CD4-positive, alpha-beta T cell treated with Interleukin-1 beta for 1 hour (primary cell): ENCODE data around the gene ZBTB9.

ENCODE experiments used
- DNase-seq, 2 donors: peaks; one replicate each; pipeline ENCODE4 v3.0.0-alpha.2; 2020 to 2022

The ZBTB9 gene

GRCh38 chr6:33418690-33419291 is 35.6 kb upstream of the ZBTB9 start:
- DNase-seq: peak; percentile 82 to 85

- peak; percentile 52 to 57 for DNase-seq
These were observed 34.5 kb upstream of the ZBTB9 start, which contains the start of gene SYNGAP1 for GRCh38 chr6:33419580-33420490. SYNGAP1 (plus strand) TSS chr6:33420065; CDS start chr6:33420265, 200 bp downstream.

DNA sequence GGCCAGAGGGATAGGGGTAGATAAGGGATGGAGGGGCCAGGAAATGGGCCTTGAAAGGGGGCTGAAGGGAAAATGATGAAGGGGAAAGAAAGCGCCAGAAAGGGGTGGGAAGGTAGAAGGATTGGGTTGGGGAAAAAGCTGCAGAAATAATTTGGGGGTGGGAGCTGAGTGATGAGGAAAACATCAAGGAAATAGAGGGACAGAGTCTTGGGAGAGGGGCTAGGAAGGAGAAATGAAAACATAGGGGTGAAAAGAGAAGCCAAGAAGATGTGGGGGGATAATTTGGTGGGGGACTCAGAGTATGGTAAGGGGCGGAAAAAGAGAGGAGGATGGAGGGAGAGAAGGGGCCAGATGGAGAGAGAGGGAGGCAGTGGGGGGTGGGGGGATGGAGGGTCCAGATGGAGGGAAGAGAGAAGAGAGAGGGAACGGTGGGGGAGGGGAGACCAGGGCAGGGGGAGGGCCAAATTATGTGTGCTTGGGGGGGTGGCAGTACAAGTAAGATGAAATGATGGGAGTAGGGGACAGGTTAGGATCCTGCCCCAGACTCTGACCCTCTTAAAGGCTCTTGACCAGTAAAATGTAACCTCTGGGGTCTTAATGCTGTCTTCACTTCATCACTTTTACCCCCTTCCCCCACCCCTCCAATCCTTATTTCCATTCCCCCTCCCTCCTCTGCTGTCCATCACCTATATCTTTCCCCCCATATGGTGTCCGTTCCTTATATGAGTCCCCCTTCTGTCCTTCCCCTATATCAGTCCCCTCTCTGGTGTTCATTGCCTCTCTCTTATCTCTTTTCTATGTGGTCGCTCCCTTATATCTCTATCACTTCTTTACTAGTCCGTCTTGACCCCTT is 33.7 kb upstream of the ZBTB9 start:
- no peak for DNase-seq

DNA sequence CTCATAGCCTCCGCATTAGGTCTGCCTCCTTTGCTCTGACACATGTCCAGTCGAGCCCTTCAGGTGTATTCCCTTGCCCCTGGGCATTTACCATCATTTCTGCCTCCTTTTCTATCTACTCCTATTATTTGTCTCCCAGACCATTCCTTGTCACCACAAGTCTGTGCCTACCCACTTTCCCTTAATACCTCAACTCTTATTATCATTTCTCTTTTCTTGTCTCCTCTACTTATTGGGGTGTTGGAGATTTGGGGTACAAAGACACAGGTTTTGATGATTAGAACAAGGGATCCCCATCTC is 33.1 kb upstream of the ZBTB9 start:
- DNase-seq: no peak

DNA sequence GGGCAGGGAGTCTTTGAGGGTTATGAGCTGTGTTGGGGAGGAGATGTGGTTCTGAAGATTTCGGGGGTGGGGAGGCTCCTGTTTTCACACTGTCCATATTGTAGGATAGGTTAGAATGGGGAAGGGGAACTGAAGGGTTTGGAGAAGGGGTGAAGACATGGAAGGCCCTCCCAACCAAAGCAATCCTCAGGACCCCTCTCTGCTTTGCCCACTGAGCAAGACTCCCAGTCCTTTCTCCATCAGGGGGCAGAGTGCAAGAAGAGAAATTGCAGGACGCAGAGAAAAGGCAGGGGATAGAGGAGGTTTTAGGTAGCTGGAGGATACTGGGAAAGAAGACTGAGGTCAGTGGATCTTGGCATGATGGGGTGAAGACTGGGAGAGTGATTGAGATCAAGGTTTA is 30.6 kb upstream of the ZBTB9 start:
- DNase-seq: no peak

DNA sequence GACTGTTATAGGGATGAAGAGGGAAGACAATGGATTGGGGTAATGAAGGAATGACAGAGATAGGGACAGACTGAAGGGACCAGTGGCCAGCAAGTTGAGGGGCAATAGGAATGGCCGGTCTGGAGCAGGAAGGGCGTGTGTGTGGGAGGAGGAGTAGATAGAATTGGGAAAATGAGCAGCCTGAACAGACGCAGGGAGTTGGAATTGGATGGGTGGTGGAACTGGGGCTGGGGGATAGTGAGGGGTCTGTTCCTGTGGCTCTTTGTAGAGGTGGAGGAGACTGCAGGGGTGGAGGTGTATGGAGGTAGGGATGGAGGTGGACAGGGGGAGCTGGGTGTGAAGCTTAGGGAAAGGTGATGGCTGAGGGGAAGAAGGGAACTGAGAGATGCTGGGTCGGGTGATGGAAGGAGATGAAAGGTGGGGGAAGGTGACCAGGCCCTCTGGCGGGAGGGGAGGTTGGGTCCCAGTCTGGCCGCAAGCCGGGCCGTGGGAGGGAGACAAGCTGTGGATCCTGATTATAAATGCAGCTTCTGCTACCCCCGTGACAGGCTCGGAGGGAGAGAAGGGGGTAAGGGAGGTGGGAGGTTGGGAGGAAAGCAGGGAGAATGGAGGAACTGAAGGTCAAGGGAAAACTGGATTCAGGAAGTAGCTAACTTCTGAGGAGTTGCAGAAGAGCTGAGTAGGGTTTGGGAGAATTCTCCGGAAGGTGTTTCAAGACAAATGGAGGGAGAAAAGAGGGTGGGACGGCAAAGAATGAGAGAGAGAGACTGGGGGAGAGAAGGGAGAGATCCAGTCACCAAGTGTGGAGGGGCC is 29.3 kb upstream of the ZBTB9 start:
- no peak for DNase-seq

- peak; percentile 89 to 90 for DNase-seq
These were observed 28.5 kb upstream of the ZBTB9 start for GRCh38 chr6:33425668-33426577.

- peak; percentile 61 to 72 for DNase-seq
These were observed 27.5 kb upstream of the ZBTB9 start for GRCh38 chr6:33426590-33427511.

- DNase-seq: peak; percentile 75 to 79
These were observed 26.7 kb upstream of the ZBTB9 start for GRCh38 chr6:33427585-33428223.

DNA sequence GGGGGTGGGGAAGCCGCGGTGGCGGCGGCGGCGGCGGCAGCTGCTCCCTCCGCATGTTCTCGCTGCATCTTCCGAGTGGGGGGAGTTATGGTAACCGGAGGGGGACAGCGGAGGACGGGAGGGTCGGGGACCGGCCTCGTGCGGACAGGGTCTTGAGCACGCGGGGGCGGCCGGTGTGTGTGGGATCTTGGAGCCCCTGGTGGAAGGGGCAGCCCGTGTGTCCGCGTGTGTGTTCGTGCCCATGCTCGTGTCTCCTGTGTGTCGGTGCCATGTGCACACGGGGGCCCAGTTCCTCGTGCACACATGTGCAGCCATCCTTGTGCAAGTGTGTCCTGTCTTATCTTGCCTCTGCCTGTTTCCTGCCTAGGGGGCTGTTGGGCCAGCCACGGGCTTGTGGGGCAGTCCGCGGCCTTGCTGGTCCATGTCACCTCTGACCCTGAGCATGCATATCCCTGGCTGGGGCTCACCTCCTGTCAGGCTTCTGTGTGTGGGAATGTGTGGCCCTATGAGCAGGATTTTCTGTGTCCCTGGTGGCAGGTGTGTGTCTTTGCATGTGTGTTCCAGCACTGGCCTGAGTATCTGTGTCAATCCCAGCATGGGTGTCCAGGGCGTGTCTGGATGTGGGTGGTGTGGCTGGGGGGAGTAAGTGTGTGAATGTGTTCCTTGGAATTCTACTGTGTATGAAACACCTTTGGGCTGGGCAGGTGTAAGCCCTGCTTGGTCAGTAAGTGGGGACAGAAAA is 26.0 kb upstream of the ZBTB9 start:
- DNase-seq: peak; percentile 35 to 43

GRCh38 chr6:33428966-33429749 is 25.2 kb upstream of the ZBTB9 start:
- no peak for DNase-seq

GRCh38 chr6:33429750-33430052 is 24.7 kb upstream of the ZBTB9 start:
- peak in 1 of 2 donors; percentile 56 for DNase-seq

DNA sequence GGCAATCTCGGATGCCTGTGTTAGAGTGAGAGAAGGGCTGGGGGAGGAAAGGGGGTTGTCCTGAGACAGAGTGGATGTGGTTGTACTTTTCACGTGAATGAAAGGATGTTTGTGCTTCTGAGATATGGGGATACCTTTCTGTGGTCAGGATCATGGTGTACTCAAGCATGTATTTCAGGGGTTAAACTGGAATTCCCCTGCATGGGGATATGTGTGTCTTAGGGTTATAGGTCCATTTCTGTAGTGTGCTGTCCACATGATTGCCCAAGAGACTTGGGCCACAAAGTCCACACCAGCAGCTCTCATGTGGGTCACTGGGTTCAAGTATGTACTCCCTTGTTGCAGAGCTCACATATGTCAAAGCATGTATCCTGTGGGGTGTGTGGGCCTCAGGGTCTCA is 24.0 kb upstream of the ZBTB9 start:
- DNase-seq: peak in 1 of 2 donors; percentile 43

GRCh38 chr6:33430991-33431879 is 23.1 kb upstream of the ZBTB9 start:
- DNase-seq: peak; percentile 89 to 90

DNA sequence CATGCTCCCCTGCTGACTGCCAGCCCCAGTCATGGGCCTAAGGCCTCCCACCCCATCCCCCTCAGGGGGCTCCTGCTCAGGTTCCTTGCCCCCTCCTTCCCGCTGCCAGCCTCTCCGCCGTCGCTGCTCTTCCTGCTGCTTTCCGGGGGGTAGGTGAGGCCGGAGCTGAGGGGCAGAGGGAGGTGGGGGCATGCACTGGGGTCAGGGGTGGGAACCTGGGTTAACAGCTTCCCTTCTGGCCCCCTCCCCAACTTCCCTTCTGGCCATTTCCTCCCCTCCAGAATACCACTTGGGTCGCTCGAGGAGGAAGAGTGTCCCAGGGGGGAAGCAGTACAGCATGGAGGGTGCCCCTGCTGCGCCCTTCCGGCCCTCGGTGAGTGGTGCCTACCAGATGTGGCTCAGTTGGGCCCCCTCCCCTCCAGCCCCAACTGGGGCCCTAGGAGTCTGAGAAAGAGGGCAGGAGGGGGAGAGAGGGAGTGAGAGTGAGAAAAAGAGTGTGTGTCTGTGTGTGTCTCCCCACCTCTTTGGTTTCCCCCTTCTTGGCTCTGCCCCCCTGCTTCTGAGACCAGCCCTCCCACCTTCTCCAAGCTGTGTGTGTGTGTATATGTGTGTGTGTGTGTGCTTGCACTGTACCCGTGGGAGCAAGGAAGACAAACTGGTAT is 22.4 kb upstream of the ZBTB9 start:
- DNase-seq: peak in 1 of 2 donors; percentile 52

DNA sequence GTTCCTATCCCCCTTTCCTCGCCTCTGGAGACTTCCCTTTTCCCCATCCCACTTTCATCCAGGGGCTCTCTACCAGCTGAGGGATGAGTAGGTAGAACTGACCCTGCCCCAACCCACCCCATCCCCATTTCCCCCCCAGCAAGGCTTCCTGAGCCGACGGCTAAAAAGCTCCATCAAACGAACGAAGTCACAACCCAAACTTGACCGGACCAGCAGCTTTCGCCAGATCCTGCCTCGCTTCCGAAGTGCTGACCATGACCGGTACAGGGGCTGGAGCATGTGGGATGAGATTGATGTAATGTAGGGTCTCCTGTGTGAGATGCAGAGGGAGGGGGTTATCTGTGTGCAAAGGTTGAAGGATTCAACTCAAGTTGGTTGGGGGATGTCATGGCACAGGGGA is 21.8 kb upstream of the ZBTB9 start:
- no peak for DNase-seq
